Stomach smooth muscle (tissue), 2 donors: Measurements from ENCODE around the gene ZNF700.
"Not testable (repeated sequence)": the region's sequence is repeated elsewhere in the genome, so short reads cannot be mapped to it uniquely, and the experiment has no call there.

Experiments used
- H3K27ac ChIP-seq: one replicate; pipeline ENCODE4 v1.7.0; 2013; ENCODE audit warnings: mild to moderate bottlenecking, low read length, inconsistent platforms
- H3K27me3 ChIP-seq, 2 donors: one replicate each; pipeline ENCODE4 v1.7.0; 2013; ENCODE audit warnings: low read length in 2 of 2; ENCODE audit not compliant: insufficient read depth in 2 of 2, control insufficient read depth in 1 of 2
- H3K36me3 ChIP-seq, 2 donors: one replicate each; pipeline ENCODE4 v1.7.0; 2013; ENCODE audit warnings: low read length in 2 of 2; ENCODE audit not compliant: control insufficient read depth in 2 of 2, insufficient read depth in 2 of 2
- H3K4me1 ChIP-seq: one replicate; pipeline ENCODE4 v1.7.0; 2013; ENCODE audit warnings: low read length; ENCODE audit not compliant: control insufficient read depth, insufficient read depth
- H3K4me3 ChIP-seq, 2 donors: one replicate each; pipeline ENCODE4 v1.7.0; 2013; ENCODE audit warnings: low read length in 2 of 2
- H3K9ac ChIP-seq, 2 donors: one replicate each; pipeline ENCODE4 v1.7.0; 2013; ENCODE audit warnings: low read length in 2 of 2, mild to moderate bottlenecking in 1 of 2
- H3K9me3 ChIP-seq, 2 donors: one replicate each; pipeline ENCODE4 v1.7.0; 2013; ENCODE audit warnings: low read length in 2 of 2; ENCODE audit not compliant: control insufficient read depth in 2 of 2
- donor health status: healthy.
- donor health status: Pancreatic carcinoma.

The ZNF700 gene

DNA sequence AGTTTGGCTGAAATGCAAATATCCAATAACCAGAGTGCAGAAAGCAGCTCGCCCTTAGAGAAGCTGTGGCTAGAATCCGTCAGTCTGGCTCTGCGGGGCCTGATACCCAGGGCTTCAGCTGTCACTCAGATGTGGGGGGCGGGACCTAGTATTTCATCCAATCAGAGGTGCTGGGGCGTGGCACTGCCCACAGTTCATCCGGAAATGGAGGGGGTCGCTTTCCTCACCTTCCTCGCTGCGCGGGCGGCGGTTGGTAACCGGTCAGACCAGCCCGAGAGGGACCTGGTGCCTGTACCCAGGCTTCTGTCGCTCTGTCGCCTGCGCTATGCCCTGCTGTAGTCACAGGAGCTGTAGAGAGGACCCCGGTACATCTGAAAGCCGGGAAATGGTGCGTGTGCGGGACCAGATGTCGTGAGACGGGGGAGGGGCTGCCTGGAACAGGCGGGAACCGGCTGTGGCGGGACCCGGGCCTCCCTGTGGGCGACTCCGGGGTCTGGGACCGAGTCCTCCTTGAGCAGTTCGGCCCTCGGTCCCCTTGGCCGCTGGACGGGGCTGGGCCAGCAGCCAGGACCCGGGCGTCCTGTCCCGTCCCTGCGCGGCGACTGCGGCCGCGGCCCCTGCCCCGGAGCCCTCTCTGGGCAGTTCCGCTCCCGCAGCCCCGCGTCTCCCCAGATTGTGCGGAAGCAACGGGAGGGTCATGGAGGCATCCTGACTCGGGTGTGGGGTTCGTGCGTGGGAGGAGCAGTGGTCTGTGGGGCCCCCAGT is at the start of gene ZNF700:
TSS of gene ZNF700 (plus strand) at position 222 of the 765 bp plus-strand sequence. CDS start at position 326, 104 bp downstream.
- Histone ChIP-seq H3K36me3 (no peaks in the 10 kb centered on the region), H3K27ac (peak within 1 kb of the TSS; percentile 91), H3K9me3 (no peaks in the 10 kb centered on the region), H3K4me1 (peaks cover 15% of the 10 kb centered on the region), H3K4me3 (peak within 1 kb of the TSS; percentile 91 to 98), H3K27me3 (no peaks in the 10 kb centered on the region), H3K9ac (peak within 1 kb of the TSS; percentile 91 to 93)

DNA sequence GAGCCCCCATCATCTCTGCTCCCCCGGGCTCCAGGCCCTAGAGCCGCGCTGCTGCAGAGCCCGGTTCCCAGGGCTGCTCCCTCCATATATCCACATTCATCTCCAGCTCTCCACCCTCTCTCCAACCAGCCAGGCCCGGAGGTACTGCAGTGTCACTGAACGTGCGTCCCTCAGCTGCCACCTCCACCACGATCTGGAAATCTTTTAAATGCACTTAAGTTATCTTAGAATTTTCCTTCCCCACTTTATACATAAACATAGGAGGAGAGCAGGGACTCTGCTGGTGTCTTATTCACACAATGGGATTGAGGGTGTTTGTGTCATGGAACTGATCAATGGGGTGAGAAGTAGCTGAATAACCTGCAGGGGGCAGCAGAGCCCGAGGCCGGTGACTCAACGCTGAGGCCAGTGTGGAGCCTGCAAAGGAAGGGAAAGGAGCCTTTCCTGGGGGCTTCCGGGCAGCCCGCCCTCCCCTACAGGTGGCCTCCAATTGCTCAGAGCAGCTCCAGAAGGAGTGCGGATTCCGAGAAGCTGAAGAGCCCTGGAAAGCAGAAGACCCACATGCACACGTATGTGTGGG is 45.1 kb upstream of the ZNF700 start:
- not testable (repeated sequence) for H3K4me1 ChIP-seq, H3K9ac ChIP-seq, H3K36me3 ChIP-seq, H3K9me3 ChIP-seq, H3K27ac ChIP-seq, H3K4me3 ChIP-seq, H3K27me3 ChIP-seq

DNA sequence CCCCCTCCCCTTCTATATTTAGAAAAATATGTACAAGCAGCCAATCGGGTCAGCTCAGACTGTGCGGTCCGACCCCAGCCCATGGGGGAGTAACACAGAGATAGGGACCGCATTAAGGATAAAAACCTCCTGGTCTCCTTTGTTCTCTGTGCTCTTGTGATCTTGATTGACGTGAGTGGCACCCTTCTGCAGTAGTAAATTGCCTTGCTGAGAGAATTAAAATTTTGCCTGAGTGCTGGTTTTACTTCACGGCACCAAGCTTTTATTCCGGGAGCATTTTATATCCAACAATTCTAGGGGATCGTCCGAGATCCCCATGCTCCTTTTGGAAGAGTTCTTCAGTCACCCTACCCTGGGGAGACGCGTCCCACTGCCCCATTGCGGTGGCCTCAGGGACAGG is 44.3 kb upstream of the ZNF700 start:
- H3K4me3 ChIP-seq: no peak overlapping the region
- H3K9ac ChIP-seq: no peak overlapping the region

DNA sequence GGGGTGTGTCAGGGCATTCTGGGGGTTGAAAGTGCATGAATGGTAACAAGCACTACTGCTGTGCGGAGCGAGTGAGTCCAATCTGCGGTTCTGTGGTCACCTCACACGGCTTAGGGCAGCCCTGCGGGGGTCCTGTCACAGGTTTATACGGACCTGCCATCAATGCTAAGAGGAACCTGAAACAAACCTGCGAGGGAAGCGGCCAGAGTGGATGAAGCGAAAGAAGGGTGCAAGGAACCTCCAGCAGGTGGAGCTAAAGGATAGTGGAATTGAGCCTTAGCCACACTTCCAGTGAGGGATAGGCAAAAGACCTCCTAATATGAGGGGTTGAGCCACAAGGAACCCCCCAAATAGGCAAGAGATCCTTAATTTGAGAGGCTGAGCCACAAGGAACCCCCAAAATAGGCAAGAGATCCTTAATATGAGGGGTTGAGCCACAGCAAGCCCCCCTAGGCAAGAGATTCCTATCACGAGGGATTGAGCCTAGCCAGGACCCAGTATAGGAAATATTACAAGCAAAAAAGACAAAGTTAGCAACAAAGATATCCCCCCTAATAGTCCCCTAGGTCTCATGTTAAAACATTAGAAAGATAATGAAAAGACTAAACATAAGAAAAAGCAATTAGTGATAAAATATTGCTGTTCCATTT is 43.6 kb upstream of the ZNF700 start:
- Histone ChIP-seq H3K4me3 (no peak overlapping the region), H3K4me1 (no peaks in the 10 kb centered on the region), H3K9ac (peak overlapping the region in 1 of 2 donors; percentile 13)

More for the DNA sequence above, 44.3 kb upstream of the ZNF700 start:
- Histone ChIP-seq H3K4me1 (no peaks in the 10 kb centered on the region), H3K9me3 (no peaks in the 10 kb centered on the region), H3K27me3 (no peaks in the 10 kb centered on the region), H3K36me3 (no peaks in the 10 kb centered on the region), H3K27ac (no peak overlapping the region)

DNA sequence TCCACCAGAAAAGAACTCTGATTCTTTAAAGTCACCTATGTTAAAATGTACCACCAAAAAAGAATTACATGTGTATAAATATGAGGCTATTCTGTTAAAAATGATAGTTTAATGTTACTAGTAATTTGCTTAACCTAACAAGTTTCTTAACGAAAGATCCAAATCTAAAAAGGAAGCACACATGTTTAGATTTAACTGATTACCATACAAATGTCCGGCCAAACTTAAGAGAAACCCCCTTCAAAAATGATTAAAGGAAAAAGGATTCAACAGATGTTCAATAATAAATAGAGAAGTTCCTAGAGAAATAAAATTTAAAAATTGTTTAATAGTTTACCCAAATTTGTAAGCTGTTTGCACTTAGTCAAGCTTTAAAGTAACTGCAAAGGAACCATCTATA is 42.3 kb upstream of the ZNF700 start:
- no peak overlapping the region for H3K27ac ChIP-seq

More for the DNA sequence above, 43.6 kb upstream of the ZNF700 start:
- H3K27ac ChIP-seq: no peak overlapping the region
- H3K27me3 ChIP-seq: no peaks in the 10 kb centered on the region
- no peaks in the 10 kb centered on the region for H3K9me3 ChIP-seq
- no peaks in the 10 kb centered on the region for H3K36me3 ChIP-seq

DNA sequence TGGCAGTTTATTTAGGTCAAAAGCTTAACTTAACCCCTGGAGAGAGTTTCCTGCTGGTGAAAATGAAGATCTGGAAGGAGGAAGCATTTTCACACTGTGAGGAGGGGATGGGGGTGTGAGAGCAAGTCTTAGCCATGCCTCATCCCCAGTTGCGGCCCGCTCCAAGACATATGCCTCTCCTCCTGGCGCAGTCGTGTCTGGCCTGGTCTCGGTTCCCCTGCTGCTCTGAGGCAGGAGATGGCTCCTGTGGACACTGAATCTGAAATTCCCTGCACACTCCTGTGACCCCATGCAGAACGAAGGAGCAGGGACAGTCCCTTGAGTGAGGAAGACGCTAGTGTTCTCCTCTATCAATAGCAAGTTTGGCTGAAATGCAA is 37.7 kb upstream of the ZNF700 start:
- peak overlapping the region; percentile 66 for H3K27ac ChIP-seq

More for the DNA sequence above, 42.3 kb upstream of the ZNF700 start:
- Histone ChIP-seq H3K36me3 (no peaks in the 10 kb centered on the region), H3K4me3 (no peak overlapping the region), H3K9ac (no peak overlapping the region), H3K4me1 (peaks cover 6% of the 10 kb centered on the region), H3K9me3 (no peaks in the 10 kb centered on the region), H3K27me3 (no peaks in the 10 kb centered on the region)

DNA sequence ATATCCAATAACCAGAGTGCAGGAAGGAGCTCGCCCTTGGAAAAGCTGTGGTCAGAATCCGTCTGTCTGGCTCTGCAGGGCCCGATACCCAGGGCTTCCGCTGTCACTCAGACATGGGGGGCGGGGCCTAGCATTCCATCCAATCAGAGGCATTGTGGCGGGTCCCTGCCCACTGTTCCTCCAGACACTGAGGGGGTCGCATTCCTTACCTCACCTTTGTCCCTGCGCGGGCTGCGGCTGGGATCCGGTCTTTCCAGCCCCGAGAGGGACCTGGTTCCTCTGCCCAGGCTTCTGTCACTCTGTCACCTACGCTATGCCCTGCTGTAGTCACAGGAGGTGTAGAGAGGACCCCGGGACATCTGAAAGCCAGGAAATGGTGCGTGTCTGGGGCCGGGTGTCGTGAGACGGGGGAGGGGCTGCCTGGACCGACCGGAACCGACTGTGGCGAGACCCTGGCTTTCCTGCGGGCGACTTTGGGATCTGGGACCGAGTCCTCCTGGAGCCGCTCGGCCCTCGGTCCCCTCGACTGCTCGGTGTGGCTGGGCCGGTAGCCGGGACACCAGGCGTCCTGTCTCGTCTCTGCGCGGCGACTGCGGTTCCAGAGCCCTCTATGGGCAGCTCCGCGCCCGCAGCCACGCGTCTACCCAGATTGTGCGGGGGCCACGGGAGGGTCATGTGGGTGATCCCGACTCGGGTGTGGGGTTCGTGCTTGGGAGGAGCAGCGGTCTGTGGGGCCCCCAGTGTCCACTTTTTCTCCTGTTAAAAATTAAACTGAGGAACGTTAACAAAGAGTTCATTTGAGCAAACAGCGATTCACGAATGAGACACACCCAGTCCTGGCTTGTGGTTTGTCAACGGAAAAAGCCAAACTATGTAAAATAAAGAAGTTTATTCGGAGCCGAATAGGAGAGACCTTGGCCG is 37.0 kb upstream of the ZNF700 start, which contains the start of gene ZNF69:
TSS of gene ZNF69 (plus strand) at position 172 of the 921 bp plus-strand sequence. CDS start at position 314, 142 bp downstream.
- Histone ChIP-seq H3K4me1 (peaks cover 15% of the 10 kb centered on the region), H3K4me3 (peak within 1 kb of the TSS; percentile 92 to 96), H3K27ac (peak within 1 kb of the TSS; percentile 66)

More for the DNA sequence above, 37.7 kb upstream of the ZNF700 start:
- H3K4me1 ChIP-seq: peaks cover 15% of the 10 kb centered on the region
- no peaks in the 10 kb centered on the region for H3K9me3 ChIP-seq
- peak overlapping the region in 1 of 2 donors; percentile 80 for H3K9ac ChIP-seq
- H3K27me3 ChIP-seq: no peaks in the 10 kb centered on the region
- no peaks in the 10 kb centered on the region for H3K36me3 ChIP-seq
- H3K4me3 ChIP-seq: peak overlapping the region; percentile 92 to 96

DNA sequence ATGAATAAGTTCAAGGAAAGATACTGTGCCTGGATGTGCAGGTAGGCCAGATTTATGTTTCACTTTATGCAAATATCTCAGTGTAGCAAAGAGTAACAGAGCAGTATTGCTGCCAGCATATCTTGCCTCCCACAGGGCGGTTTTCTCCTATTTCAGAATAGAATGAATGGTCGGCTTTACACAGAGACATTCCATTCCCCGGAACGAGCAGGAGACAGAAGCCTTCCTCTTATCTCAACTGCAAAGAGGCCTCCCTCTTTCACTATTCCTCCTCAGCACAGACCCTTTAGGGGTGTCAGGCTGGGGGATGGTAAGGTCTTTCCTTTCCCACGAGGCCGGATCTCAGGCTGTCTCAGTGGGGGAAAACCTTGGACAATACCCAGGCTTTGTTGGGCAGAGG is 35.0 kb upstream of the ZNF700 start:
- not testable (repeated sequence) for H3K27ac ChIP-seq, H3K9ac ChIP-seq, H3K36me3 ChIP-seq, H3K4me3 ChIP-seq, H3K9me3 ChIP-seq, H3K27me3 ChIP-seq
- H3K4me1 ChIP-seq: peaks cover 15% of the 10 kb centered on the region

More for the DNA sequence above, 37.0 kb upstream of the ZNF700 start, which contains the start of gene ZNF69:
- H3K9ac ChIP-seq: peak within 1 kb of the TSS; percentile 78 to 80
- no peaks in the 10 kb centered on the region for H3K27me3 ChIP-seq
- H3K9me3 ChIP-seq: no peaks in the 10 kb centered on the region
- H3K36me3 ChIP-seq: no peaks in the 10 kb centered on the region

DNA sequence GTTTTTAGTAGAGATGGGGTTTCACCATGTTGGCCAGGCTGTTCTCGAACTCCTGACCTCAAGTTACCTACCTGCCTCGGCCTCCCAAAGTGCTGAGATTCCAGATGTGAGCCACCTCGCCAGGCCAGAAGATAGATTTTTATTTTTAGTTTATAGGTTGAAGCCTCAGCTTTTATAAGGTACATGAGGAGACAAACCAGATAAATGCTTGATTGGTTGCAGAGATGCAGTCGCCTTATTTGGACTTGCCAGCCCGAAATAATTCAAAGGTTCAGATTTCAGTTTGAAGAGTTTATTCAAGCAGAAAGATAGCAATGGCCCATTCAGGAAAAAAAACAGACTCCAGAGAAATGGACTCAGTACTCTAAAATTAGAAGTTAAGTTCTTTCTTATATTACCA is 34.3 kb upstream of the ZNF700 start:
- no peaks in the 10 kb centered on the region for H3K9me3 ChIP-seq
- no peak overlapping the region for H3K27ac ChIP-seq
- no peaks in the 10 kb centered on the region for H3K36me3 ChIP-seq

DNA sequence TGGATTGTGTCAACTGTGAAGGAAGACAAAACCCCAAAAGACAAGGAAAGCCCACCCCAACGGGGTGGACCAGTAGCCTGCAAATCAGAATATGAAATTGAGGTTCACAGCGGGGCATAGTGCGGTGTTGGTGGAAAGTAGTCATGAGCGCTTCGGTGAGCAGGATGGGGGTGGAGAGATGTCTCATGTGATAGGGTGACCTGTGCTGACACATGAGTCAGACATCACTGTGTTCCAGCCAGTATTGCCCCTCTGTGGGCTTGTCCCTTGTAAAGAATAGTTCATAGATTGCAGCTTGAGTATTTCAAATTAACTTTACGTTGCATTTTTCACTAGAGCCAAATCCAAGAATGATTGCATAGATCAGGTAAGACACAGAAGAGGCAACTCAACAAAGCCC is 30.1 kb upstream of the ZNF700 start:
- H3K9me3 ChIP-seq: no peaks in the 10 kb centered on the region

More for the DNA sequence above, 34.3 kb upstream of the ZNF700 start:
- Histone ChIP-seq H3K9ac (no peak overlapping the region), H3K4me1 (peaks cover 15% of the 10 kb centered on the region), H3K27me3 (no peaks in the 10 kb centered on the region), H3K4me3 (no peak overlapping the region)

More for the DNA sequence above, 30.1 kb upstream of the ZNF700 start:
- Histone ChIP-seq H3K36me3 (no peaks in the 10 kb centered on the region), H3K4me1 (no peaks in the 10 kb centered on the region), H3K4me3 (no peak overlapping the region), H3K27ac (no peak overlapping the region), H3K9ac (no peak overlapping the region), H3K27me3 (no peaks in the 10 kb centered on the region)
